Prostate gland (tissue), 2 donors: ENCODE data around the gene C17orf113.

Experiments
- POLR2A ChIP-seq: fragments of 450-650 bp; IDR thresholded peaks from one replicate; pipeline ENCODE4 v1.6.1; 2016; ENCODE audit warnings: antibody characterized with exemption, mild to moderate bottlenecking
- POLR2AphosphoS5 ChIP-seq: sonication (generic); formaldehyde crosslinking; IDR thresholded peaks from one replicate; pipeline ENCODE4 v1.6.1; 2017; ENCODE audit warnings: antibody characterized with exemption
- TF ChIP-seq, protein P1 (sequence below), 4 experiments: fragments of 200-600 bp in 2 of 4; fragments of 450-650 bp in 2 of 4; sonication (generic) in 2 of 4; IDR thresholded peaks; 1 replicate in 3 of 4; 2 replicates in 1 of 4; pipeline ENCODE4 v1.5.1; 2016 to 2019; ENCODE audit warnings: antibody characterized with exemption in 4 of 4, mild to moderate bottlenecking in 2 of 4, moderate library complexity in 2 of 4

DNA sequence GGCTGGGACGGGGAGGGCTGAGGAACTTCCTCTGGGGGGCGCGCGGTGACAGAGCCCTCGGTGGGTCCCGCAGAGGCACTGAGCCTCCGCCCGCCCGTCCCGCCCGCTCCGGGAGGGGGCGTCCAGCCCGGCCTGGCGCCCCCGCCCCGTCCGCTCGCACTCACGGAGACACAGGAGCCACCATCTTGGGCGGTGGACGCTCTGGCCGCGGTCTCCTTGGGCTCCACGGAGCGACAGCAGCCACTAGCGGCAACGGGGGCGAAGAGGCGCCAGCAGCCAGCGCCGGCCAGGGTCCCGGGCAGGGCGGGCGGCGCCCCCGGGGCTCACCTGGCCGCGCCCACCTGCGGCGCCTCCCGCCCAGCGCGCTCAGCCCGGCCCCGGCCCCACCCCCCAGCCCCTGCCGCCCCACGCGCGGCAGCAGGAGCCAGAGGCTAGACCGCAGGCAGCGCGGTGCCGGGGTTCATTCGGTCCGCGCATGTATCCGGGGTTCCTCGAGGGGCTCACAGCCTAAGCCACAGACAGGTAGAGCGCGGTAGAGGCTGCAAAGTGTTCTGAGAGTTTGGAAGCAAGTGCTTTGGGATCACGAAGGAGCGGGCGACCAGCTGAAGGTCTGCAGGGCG is at the start of gene C17orf113:
- TF ChIP-seq, protein P1, sequence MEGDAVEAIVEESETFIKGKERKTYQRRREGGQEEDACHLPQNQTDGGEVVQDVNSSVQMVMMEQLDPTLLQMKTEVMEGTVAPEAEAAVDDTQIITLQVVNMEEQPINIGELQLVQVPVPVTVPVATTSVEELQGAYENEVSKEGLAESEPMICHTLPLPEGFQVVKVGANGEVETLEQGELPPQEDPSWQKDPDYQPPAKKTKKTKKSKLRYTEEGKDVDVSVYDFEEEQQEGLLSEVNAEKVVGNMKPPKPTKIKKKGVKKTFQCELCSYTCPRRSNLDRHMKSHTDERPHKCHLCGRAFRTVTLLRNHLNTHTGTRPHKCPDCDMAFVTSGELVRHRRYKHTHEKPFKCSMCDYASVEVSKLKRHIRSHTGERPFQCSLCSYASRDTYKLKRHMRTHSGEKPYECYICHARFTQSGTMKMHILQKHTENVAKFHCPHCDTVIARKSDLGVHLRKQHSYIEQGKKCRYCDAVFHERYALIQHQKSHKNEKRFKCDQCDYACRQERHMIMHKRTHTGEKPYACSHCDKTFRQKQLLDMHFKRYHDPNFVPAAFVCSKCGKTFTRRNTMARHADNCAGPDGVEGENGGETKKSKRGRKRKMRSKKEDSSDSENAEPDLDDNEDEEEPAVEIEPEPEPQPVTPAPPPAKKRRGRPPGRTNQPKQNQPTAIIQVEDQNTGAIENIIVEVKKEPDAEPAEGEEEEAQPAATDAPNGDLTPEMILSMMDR (IDR thresholded peaks at IDR 0.05) = peak in 3 of 4 experiments; percentile 18 to 31 (median 28)
- no peak for TF ChIP-seq POLR2A
- TF ChIP-seq POLR2AphosphoS5 = no peak
